GM21723 (cell line): Measurements from ENCODE around the gene CD44.

Experiments used
- ATAC-seq: cut with Tn5 transposase; IDR thresholded peaks from one replicate; pipeline ENCODE4 v1.9.1; 2021; ENCODE audit warnings: mild to moderate bottlenecking, moderate library complexity; ENCODE audit not compliant: unreplicated experiment

CD44 gene

DNA sequence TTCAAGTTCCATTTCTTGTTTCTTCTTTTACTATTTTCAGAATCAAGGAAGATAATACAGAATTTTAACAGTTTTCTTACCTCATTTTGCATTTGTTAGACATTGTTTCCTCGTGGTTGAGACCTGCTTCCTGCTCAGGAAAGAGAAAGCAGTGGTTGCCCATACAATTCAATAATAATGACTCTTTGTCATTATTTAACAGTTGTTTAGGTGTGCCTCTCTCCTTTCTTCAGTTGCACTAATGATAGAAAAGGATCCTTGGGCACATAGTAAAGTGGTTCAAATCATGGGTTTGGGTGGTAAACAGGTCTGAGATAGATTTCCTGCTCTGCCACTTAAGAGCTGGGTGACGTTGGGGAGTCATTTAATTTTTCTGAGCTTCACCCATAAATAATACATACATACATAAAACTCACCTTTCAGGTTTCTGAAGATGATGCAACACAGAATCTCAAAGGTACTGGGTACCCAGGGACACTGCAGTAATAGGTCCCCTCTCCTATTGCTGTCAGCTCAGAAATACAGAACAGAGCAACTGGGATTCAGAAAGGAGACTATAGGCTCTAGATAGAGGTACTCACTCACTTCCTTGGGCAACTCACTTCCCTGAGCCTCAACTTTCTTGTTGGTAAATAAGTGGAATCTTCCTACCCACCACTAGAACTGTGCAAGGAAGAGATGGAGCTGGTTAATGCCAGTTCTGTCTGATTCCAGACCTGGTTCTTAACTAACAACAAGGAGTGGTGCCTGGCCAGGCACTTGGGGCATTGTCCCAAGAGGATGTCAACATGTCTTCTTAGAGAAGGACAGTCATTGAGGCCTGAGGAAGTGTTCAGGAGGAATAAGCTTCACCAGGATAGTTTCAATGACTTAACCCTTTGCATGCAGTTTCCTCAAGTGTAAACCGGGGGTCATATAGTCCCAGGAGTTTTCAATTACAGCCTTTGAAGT, 34.9 kb downstream of the CD44 start:
- peak; percentile 37 for ATAC-seq

DNA sequence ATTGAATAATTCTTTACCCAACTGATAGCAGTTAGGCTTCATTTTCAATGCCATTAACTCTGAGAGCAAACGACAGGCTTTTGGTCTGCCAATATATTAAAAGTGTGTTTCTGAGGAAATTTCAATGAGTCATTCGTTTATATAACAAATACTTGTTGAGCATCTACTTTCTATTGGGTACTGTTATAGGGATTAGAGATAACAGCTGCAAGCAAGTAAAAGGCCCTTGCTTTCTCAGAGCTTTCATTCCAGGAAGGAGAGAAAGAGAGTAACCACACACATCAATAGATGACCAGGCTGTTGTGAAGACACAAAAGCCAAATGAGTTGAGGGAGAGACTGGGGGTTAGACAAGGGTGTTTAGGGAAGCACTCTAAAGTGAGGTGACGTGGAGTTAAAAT, 35.7 kb downstream of the CD44 start:
- no peak for ATAC-seq

GRCh38 chr11:35177370-35177769, 38.4 kb downstream of the CD44 start:
- ATAC-seq, result no peak

GRCh38 chr11:35178067-35178805, 39.3 kb downstream of the CD44 start:
- no peak for ATAC-seq

- no peak for ATAC-seq
Observed at GRCh38 chr11:35178873-35179272, 39.9 kb downstream of the CD44 start.

DNA sequence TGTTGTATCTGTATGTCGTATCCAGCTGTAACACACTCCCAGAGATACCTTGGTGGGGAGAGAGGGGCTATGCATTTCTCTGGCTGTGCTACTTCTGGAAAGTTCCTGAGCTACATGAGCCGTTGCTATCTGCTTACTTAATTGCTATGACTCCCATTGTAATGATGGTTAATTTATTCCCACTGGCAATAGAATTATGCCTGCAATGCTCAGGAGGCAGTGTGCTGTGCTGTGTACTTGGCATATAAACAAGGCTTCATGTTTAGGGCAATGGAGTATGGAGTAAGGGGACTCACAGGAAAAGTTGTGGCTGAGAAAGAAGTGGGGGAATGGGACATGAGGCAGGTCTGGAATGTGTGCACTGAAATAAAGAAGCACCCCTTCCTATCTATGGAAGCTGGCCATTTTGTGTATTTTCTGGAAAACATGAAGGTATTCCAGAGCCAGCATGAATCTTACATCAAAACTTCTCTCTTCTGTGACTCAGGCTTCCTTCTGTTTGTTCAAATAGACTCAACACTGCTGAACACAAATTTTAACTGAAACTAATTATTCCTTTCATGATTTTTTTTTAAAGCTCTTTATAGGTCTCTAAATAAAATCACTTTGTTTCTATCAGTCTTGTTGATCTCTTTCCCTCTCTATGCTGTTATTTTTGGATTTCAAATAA, 40.6 kb downstream of the CD44 start:
- no peak for ATAC-seq

- no peak for ATAC-seq
Observed at GRCh38 chr11:35180317-35181233, 41.6 kb downstream of the CD44 start.

DNA sequence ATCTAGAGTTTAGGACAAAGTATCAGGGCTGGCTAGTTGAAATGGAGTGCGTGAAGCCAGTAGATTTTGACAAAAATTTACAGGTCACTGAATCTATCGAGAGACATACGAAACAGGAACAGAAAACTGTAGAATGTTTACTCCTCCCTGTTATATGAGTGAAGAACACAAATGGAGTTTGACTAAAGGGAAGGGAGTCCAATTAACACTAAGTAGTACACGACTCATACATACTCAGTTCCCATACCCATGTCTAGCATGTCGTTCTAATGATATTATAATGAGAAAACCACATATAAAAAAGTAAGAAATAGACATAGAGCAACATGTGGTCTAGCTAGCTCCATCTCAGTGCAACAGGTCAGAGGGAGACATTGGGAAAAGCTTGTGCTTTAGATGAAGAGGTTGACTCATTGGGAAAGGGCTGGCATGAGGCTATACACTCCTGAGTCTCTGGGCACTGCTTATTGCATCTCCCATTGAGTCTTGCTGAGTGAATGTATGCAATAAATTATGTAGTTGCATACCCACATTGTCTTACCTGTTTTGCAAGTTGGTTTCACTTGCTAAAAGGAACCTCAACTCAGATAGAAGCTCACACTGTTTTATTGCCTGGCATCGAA, 43.5 kb downstream of the CD44 start:
- ATAC-seq, result peak; percentile 91

DNA sequence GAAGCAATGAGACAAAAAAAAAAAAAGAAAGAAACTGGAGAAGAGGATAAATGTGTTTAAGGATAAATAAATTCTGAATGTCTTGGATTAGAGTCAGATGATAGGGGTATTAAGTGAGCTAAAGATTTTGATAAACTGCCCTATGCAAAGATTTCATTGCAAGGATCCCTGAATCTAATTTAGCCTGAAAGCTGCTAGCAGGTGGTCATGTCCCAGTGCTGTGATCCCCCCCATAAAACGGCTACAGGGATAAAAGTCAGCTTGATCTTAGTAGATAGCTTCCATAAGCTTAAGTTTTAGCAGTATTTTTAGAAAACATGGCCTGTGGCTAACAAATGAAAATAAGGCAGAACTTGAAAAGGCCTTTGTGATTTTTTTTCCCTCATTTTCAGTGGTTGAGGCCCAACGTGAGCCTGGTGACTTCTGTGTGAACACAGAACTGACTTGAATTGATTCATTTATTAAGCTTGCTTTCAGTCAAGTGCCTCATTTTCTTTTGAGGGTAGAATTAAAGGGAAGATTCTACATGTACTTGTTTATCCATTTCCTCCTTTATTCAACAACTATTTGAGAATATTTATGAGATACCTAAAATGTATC, 44.5 kb downstream of the CD44 start:
- ATAC-seq, result no peak

- ATAC-seq, result no peak
Observed at GRCh38 chr11:35185696-35186095, 46.7 kb downstream of the CD44 start.

- no peak for ATAC-seq
Observed at GRCh38 chr11:35187996-35188395, 49.0 kb downstream of the CD44 start.

DNA sequence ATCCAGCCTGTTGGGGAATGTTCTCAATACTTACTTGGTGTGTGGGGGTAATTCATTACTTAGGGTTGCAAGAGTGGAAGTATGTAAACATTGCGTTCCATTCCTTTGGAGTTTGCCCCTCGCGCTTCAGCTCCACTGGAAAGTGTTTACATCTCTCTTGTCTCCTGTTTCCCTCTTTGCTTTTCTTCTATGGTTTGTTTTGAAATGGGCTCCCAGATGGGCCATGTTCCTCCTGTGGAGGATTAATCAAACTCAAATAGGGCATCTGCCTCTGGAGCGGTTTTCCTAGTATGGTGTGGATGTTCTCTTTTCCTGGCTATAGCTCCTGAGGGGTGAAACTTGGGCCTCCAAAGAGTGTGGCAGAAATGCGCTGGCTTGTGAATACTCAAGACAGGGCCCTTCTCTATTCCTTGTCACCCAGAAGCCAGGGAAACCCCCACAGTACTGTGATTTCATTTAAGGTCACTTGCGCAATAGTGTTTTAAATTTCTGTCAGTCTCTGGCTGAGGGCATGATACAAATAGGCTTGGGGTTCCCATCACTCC, 51.9 kb downstream of the CD44 start:
- ATAC-seq, result no peak

DNA sequence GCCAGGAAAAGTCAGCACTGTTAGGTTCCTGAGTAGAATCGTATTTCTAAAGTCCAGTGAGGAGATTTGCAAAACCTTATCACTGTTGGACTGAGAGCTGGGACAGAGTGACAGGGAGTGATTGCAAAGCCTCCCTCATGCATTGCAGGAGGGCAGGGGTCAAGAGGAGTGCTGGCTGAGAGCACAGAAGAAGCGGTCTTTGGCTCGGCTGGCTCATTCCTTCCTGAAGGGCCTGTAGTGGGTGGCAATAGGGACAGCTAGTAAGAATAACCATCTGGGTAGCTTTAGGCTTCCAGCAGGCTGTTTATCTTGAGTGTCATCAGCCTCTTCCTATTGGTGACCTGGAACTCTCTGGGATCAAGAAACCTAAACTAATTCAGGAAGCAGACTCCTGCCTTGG, 53.4 kb downstream of the CD44 start:
- ATAC-seq, result no peak

GRCh38 chr11:35193767-35194166, 54.8 kb downstream of the CD44 start:
- no peak for ATAC-seq

DNA sequence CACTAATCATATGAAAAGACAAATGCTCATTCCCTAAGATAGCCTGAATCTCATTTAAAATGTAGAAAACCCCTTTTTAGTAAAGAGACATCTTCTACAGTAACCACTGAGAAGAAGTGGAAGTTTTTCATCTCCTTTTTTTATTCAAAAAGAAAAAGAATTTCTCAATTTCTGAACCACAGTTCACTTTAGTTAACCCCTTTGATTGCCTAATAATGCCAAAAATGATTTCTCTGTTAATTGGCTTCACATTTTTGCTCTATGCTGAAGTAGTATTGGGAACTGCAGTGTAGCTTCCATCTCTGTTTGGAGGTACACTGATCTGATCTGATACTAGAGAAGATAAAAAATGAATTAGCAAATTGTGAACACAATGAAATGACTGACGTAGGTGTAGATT, 58.3 kb downstream of the CD44 start:
- ATAC-seq, result no peak

- no peak for ATAC-seq
Observed at GRCh38 chr11:35200811-35201341, 61.9 kb downstream of the CD44 start.

- ATAC-seq, result no peak
Observed at GRCh38 chr11:35204614-35205013, 65.6 kb downstream of the CD44 start.

DNA sequence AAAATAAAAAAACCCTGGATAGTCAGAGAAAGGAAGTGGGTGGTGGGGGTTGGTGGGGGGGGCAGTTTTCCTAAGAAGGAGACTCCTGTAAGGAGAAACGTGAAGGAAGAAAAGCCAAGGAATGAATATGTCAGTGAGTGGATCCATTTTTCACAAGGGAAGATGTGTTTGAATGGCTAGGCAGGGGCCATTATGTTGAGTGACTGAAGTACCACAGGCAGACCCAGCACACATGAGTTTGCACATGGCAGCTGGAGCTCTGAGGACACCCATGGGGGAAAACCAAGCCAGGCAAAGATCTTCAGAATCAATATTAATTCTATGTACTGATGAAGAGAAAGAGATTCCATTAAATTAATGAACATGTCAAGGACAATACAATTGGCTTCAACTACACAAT, 67.6 kb downstream of the CD44 start:
- ATAC-seq, result no peak
